Neural progenitor cell (in vitro differentiated cells): Measurements from ENCODE around the gene SULT1A1.

ENCODE experiments used
- EZH2 ChIP-seq: fragments of 200-600 bp; sonication (generic); IDR thresholded peaks from 2 replicates; pipeline ENCODE4 v1.6.1; 2017; ENCODE audit warnings: antibody characterized with exemption, mild to moderate bottlenecking, moderate library complexity
- EZH2phosphoT487 ChIP-seq: fragments of 200-600 bp; sonication (generic); IDR thresholded peaks from 2 replicates; pipeline ENCODE4 v1.6.1; 2017; ENCODE audit warnings: antibody characterized with exemption
- TF ChIP-seq, protein P1 (sequence below): fragments of 200-600 bp; sonication (generic); IDR thresholded peaks from 2 replicates; pipeline ENCODE4 v1.5.1; 2017; ENCODE audit warnings: antibody characterized with exemption, mild to moderate bottlenecking

DNA sequence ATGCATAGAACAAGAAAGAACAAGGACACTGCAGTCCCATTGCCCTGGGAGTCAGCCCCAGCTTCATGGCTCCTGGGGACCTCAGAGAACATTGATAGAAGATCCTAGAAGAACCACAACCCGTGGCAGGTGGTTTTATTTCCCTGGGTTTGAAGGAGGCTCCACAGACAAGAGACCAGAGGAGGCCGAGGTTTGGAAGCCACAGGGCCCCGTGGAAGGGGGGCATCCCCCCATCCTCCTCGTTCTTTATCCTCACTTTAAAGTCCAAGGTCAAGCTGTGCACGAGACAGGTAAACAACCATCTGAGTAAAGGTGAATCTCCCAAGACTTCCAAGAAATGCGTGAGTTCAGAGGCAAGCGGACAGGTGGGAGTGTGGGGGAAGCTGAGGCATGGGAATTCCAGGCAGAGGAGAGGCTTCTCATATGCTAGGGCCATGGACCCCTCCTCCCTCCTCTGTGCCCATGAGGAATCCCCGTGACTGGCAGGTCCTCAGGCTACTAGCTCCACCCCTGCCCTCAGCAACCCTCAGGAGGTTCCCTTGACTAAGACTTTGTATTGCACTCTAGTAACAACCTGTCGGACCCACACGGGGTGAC, 849 bp upstream of the SULT1A1 start:
- TF ChIP-seq, protein P1, sequence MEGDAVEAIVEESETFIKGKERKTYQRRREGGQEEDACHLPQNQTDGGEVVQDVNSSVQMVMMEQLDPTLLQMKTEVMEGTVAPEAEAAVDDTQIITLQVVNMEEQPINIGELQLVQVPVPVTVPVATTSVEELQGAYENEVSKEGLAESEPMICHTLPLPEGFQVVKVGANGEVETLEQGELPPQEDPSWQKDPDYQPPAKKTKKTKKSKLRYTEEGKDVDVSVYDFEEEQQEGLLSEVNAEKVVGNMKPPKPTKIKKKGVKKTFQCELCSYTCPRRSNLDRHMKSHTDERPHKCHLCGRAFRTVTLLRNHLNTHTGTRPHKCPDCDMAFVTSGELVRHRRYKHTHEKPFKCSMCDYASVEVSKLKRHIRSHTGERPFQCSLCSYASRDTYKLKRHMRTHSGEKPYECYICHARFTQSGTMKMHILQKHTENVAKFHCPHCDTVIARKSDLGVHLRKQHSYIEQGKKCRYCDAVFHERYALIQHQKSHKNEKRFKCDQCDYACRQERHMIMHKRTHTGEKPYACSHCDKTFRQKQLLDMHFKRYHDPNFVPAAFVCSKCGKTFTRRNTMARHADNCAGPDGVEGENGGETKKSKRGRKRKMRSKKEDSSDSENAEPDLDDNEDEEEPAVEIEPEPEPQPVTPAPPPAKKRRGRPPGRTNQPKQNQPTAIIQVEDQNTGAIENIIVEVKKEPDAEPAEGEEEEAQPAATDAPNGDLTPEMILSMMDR, result no peak
- TF ChIP-seq EZH2phosphoT487 (no peak), EZH2 (no peak)
